Astrocyte (in vitro differentiated cells and primary cell): ENCODE results near the gene DCTN5. TPM values are rescaled to one million over a fixed set of nuclear protein-coding genes. Genes with fewer than 3 reads are reported as not detected.

Experiments
- DNase-seq: peaks from one replicate; pipeline ENCODE4 v3.0.0-alpha.2; 2010; ENCODE audit warnings: low read depth
- FAIRE-seq: peaks from 2 replicates; lab custom pipeline; 2011; peaks lifted over from hg19 to GRCh38; lab: Jason Lieb, UNC
- H2AFZ ChIP-seq: 2 replicates; pipeline ENCODE4 v1.6.0; 2012; ENCODE audit warnings: low read depth, low read length, inconsistent platforms
- H3K27ac ChIP-seq: 2 replicates; pipeline ENCODE4 v1.5.1; 2011; ENCODE audit warnings: low read depth, low read length, inconsistent platforms
- H3K27me3 ChIP-seq: 2 replicates; pipeline ENCODE4 v1.6.0; 2011; ENCODE audit warnings: low read length, inconsistent platforms; ENCODE audit not compliant: insufficient read depth
- H3K36me3 ChIP-seq: 2 replicates; pipeline ENCODE4 v1.5.1; 2011; ENCODE audit warnings: low read length, inconsistent platforms; ENCODE audit not compliant: insufficient read depth
- H3K4me1 ChIP-seq: 2 replicates; pipeline ENCODE4 v1.5.1; 2011; ENCODE audit warnings: low read length, inconsistent platforms; ENCODE audit not compliant: insufficient read depth
- H3K4me2 ChIP-seq: 2 replicates; pipeline ENCODE4 v1.6.0; 2012; ENCODE audit warnings: low read length, inconsistent platforms
- H3K4me3 ChIP-seq: 2 replicates; pipeline ENCODE4 v1.5.1; 2011; ENCODE audit warnings: low read depth, mild to moderate bottlenecking, low read length, inconsistent platforms; ENCODE audit not compliant: insufficient read depth
- H3K79me2 ChIP-seq: 2 replicates; pipeline ENCODE4 v1.6.0; 2012; ENCODE audit warnings: mild to moderate bottlenecking, low read length, inconsistent platforms; ENCODE audit not compliant: insufficient read depth
- H3K9ac ChIP-seq: 2 replicates; pipeline ENCODE4 v1.6.0; 2012; ENCODE audit warnings: mild to moderate bottlenecking, low read length, inconsistent platforms
- H3K9me3 ChIP-seq: 2 replicates; pipeline ENCODE4 v1.5.1; 2012; ENCODE audit warnings: low read depth, mild to moderate bottlenecking, low read length, inconsistent platforms; ENCODE audit not compliant: insufficient read depth
- H4K20me1 ChIP-seq: 2 replicates; pipeline ENCODE4 v1.6.0; 2012; ENCODE audit warnings: low read length, inconsistent platforms; ENCODE audit not compliant: insufficient read depth
- H3K27ac Mint-ChIP-seq: one replicate; pipeline ENCODE4 v1.8.0; 2021; ENCODE audit warnings: mild to moderate bottlenecking, mixed read lengths; ENCODE audit not compliant: unreplicated experiment
- H3K27me3 Mint-ChIP-seq: one replicate; pipeline ENCODE4 v1.8.0; 2021; ENCODE audit warnings: low read depth, mixed read lengths; ENCODE audit not compliant: unreplicated experiment
- H3K36me3 Mint-ChIP-seq: one replicate; pipeline ENCODE4 v1.8.0; 2021; ENCODE audit warnings: low read depth, mixed read lengths; ENCODE audit not compliant: unreplicated experiment
- H3K4me1 Mint-ChIP-seq: one replicate; pipeline ENCODE4 v1.8.0; 2021; ENCODE audit warnings: low read depth, mixed read lengths; ENCODE audit not compliant: unreplicated experiment
- H3K4me3 Mint-ChIP-seq: one replicate; pipeline ENCODE4 v1.8.0; 2021; ENCODE audit warnings: mild to moderate bottlenecking, moderate library complexity, mixed read lengths; ENCODE audit not compliant: unreplicated experiment
- H3K9me3 Mint-ChIP-seq: one replicate; pipeline ENCODE4 v1.8.0; 2021; ENCODE audit warnings: mild to moderate bottlenecking, mixed read lengths; ENCODE audit not compliant: unreplicated experiment
- CTCF ChIP-seq: IDR thresholded peaks from 2 replicates; pipeline ENCODE4 v1.5.1; 2011; ENCODE audit warnings: low read depth, mild to moderate bottlenecking, inconsistent platforms, low read length, moderate library complexity; ENCODE audit not compliant: insufficient read depth
- EZH2 ChIP-seq: IDR thresholded peaks from 2 replicates; pipeline ENCODE4 v1.6.1; 2012; ENCODE audit warnings: mild to moderate bottlenecking, low read length, inconsistent platforms; ENCODE audit not compliant: insufficient read depth
- total RNA-seq: library from RNA; stranded (reverse); gene quantifications from 2 replicates; pipeline ENCODE4 v1.2.1, GENCODE V29; 2021

The DCTN5 gene
- total RNA-seq, 1 donor from 2014 or later = 117 TPM

- H3K4me2 ChIP-seq = no peak overlapping the region
- H3K9ac ChIP-seq = no peak overlapping the region
- Mint-ChIP-seq H3K27ac (no peak overlapping the region), H3K9me3 (peaks cover 16% of the 10 kb centered on the region), H3K4me1 (no peaks in the 10 kb centered on the region), H3K4me3 (no peak overlapping the region), H3K27me3 (peaks cover 40% of the 10 kb centered on the region), H3K36me3 (peaks cover 3% of the 10 kb centered on the region)
- no peak overlapping the region for H3K4me3 ChIP-seq
- H3K9me3 ChIP-seq = no peaks in the 10 kb centered on the region
- no peaks in the 10 kb centered on the region for H3K79me2 ChIP-seq
- peaks cover 17% of the 10 kb centered on the region for H3K27me3 ChIP-seq
- no peaks in the 10 kb centered on the region for H3K4me1 ChIP-seq
- H3K27ac ChIP-seq = no peak overlapping the region
- no peak overlapping the region for H2AFZ ChIP-seq
- no peaks in the 10 kb centered on the region for H3K36me3 ChIP-seq
- TF ChIP-seq EZH2 = no peak
- no peak for TF ChIP-seq CTCF
- H4K20me1 ChIP-seq = no peaks in the 10 kb centered on the region
- no peak for DNase-seq
- no peak for FAIRE-seq
Observed at GRCh38 chr16:23710504-23710903, 69.2 kb downstream of the DCTN5 start.

- H3K9me3 Mint-ChIP-seq = peaks cover 16% of the 10 kb centered on the region
- DNase-seq = no peak
- no peak overlapping the region for H3K9ac ChIP-seq
- H3K27ac Mint-ChIP-seq = no peak overlapping the region
- no peaks in the 10 kb centered on the region for H3K4me1 Mint-ChIP-seq
- H2AFZ ChIP-seq = no peak overlapping the region
- H3K9me3 ChIP-seq = no peaks in the 10 kb centered on the region
- peaks cover 42% of the 10 kb centered on the region for H3K27me3 Mint-ChIP-seq
- peaks cover 17% of the 10 kb centered on the region for H3K27me3 ChIP-seq
- H4K20me1 ChIP-seq = no peaks in the 10 kb centered on the region
- H3K4me2 ChIP-seq = no peak overlapping the region
- no peaks in the 10 kb centered on the region for H3K36me3 ChIP-seq
- H3K4me3 ChIP-seq = no peak overlapping the region
- H3K4me3 Mint-ChIP-seq = no peak overlapping the region
- no peak for FAIRE-seq
- no peaks in the 10 kb centered on the region for H3K79me2 ChIP-seq
- no peak for TF ChIP-seq EZH2
- no peak for TF ChIP-seq CTCF
- no peaks in the 10 kb centered on the region for H3K4me1 ChIP-seq
- H3K36me3 Mint-ChIP-seq = peaks cover 3% of the 10 kb centered on the region
- H3K27ac ChIP-seq = no peak overlapping the region
Observed at GRCh38 chr16:23711785-23712184, 70.5 kb downstream of the DCTN5 start.

GRCh38 chr16:23712976-23713375, 71.7 kb downstream of the DCTN5 start, which contains the start of gene ERN2:
ERN2 (minus strand) TSS chr16:23713222; CDS start chr16:23713187, 35 bp downstream.
- Mint-ChIP-seq H3K4me1 (no peaks in the 10 kb centered on the region), H3K36me3 (peaks cover 3% of the 10 kb centered on the region), H3K27me3 (peaks cover 47% of the 10 kb centered on the region), H3K27ac (no peak within 1 kb of the TSS), H3K4me3 (no peak within 1 kb of the TSS), H3K9me3 (peaks cover 14% of the 10 kb centered on the region)
- H3K9me3 ChIP-seq = no peaks in the 10 kb centered on the region
- FAIRE-seq = no peak
- no peaks in the 10 kb centered on the region for H3K79me2 ChIP-seq
- no peak for DNase-seq
- no peaks in the 10 kb centered on the region for H3K36me3 ChIP-seq
- TF ChIP-seq CTCF (no peak), EZH2 (peak; percentile 52)
- no peaks in the 10 kb centered on the region for H3K4me1 ChIP-seq
- no peak within 1 kb of the TSS for H3K4me3 ChIP-seq
- H4K20me1 ChIP-seq = no peaks in the 10 kb centered on the region
- no peak within 1 kb of the TSS for H3K4me2 ChIP-seq
- no peak within 1 kb of the TSS for H2AFZ ChIP-seq
- H3K27me3 ChIP-seq = peaks cover 17% of the 10 kb centered on the region
- H3K27ac ChIP-seq = no peak within 1 kb of the TSS
- no peak within 1 kb of the TSS for H3K9ac ChIP-seq
